ENCODE data around the gene FOXD3. TPM values are rescaled to one million over a fixed set of nuclear protein-coding genes. Genes with fewer than 3 reads are reported as not detected.

Gene FOXD3
- total and polyA plus RNA-seq, 3 experiments from 2014 or later: not detected

GRCh38 chr1:63359561-63359960 is 37.2 kb downstream of the FOXD3 start:
- Histone ChIP-seq H3K4me3 (ENCODE audit: low read length) (no peak overlapping the region), H3K27ac (ENCODE audit: low read depth, low read length) (no peak overlapping the region), H3K4me1 (ENCODE audit: insufficient read depth, low read length) (no peaks in the 10 kb centered on the region), H3K36me3 (ENCODE audit: insufficient read depth, low read length) (no peaks in the 10 kb centered on the region), H3K27me3 (ENCODE audit: insufficient read depth, low read length, poor library complexity, severe bottlenecking) (no peaks in the 10 kb centered on the region), H3K9me3 (ENCODE audit: low read length) (no peaks in the 10 kb centered on the region)
- Mint-ChIP-seq H3K36me3 (no peaks in the 10 kb centered on the region), H3K4me3 (no peak overlapping the region), H3K27me3 (peaks cover 15 to 46% of the 10 kb centered on the region in 2 donors), H3K4me1 (no peaks in the 10 kb centered on the region), H3K27ac (no peak overlapping the region), H3K9me3 (no peaks in the 10 kb centered on the region)
- CTCF ChIA-PET: no interaction called here
- POLR2A ChIA-PET: no interaction called here
- DNase-seq: no peak

GRCh38 chr1:63362073-63362472 is 39.7 kb downstream of the FOXD3 start:
- Histone ChIP-seq H3K27ac (ENCODE audit: low read depth, low read length) (no peak overlapping the region), H3K4me1 (ENCODE audit: insufficient read depth, low read length) (peaks cover 6% of the 10 kb centered on the region), H3K4me3 (ENCODE audit: low read length) (no peak overlapping the region), H3K27me3 (ENCODE audit: insufficient read depth, low read length, poor library complexity, severe bottlenecking) (no peaks in the 10 kb centered on the region), H3K9me3 (ENCODE audit: low read length) (no peaks in the 10 kb centered on the region), H3K36me3 (ENCODE audit: insufficient read depth, low read length) (no peaks in the 10 kb centered on the region)
- H3K27ac Mint-ChIP-seq: no peak overlapping the region
- H3K4me1 Mint-ChIP-seq: peaks cover 6 to 11% (median 7%) of the 10 kb centered on the region in 3 donors
- no peaks in the 10 kb centered on the region for H3K9me3 Mint-ChIP-seq
- no peak overlapping the region for H3K4me3 Mint-ChIP-seq
- no peak for DNase-seq
- POLR2A ChIA-PET: no interaction called here
- CTCF ChIA-PET: no interaction called here
- H3K27me3 Mint-ChIP-seq: peaks cover 5 to 27% of the 10 kb centered on the region in 2 donors
- H3K36me3 Mint-ChIP-seq: peaks cover 0 to 1% (median 0%) of the 10 kb centered on the region in 3 donors

GRCh38 chr1:63362578-63362977 is 40.2 kb downstream of the FOXD3 start:
- Histone ChIP-seq H3K36me3 (ENCODE audit: insufficient read depth, low read length) (no peaks in the 10 kb centered on the region), H3K4me3 (ENCODE audit: low read length) (no peak overlapping the region), H3K27me3 (ENCODE audit: insufficient read depth, low read length, poor library complexity, severe bottlenecking) (no peaks in the 10 kb centered on the region), H3K27ac (ENCODE audit: low read depth, low read length) (no peak overlapping the region), H3K4me1 (ENCODE audit: insufficient read depth, low read length) (peaks cover 7% of the 10 kb centered on the region), H3K9me3 (ENCODE audit: low read length) (no peaks in the 10 kb centered on the region)
- Mint-ChIP-seq H3K4me3 (peak overlapping the region in 1 of 7 donors; percentile 46), H3K9me3 (no peaks in the 10 kb centered on the region), H3K27me3 (peaks cover 3 to 27% of the 10 kb centered on the region in 2 donors), H3K4me1 (peaks cover 8 to 12% (median 8%) of the 10 kb centered on the region in 3 donors), H3K36me3 (peaks cover 0 to 1% (median 0%) of the 10 kb centered on the region in 3 donors), H3K27ac (no peak overlapping the region)
- no peak for DNase-seq
- CTCF ChIA-PET: no interaction called here
- POLR2A ChIA-PET: no interaction called here

GRCh38 chr1:63363014-63363413 is 40.6 kb downstream of the FOXD3 start:
- H3K4me3 ChIP-seq (ENCODE audit: low read length): no peak overlapping the region
- H3K27ac ChIP-seq (ENCODE audit: low read depth, low read length): no peak overlapping the region
- peaks cover 10% of the 10 kb centered on the region for H3K4me1 ChIP-seq (ENCODE audit: insufficient read depth, low read length)
- ChIA-PET POLR2A (no interaction called here), CTCF (no interaction called here)
- no peaks in the 10 kb centered on the region for H3K36me3 ChIP-seq (ENCODE audit: insufficient read depth, low read length)
- Mint-ChIP-seq H3K9me3 (no peaks in the 10 kb centered on the region), H3K27me3 (peaks cover 3 to 27% of the 10 kb centered on the region in 2 donors), H3K27ac (peak overlapping the region in 1 of 8 donors; percentile 33), H3K4me3 (no peak overlapping the region), H3K36me3 (peaks cover 0 to 5% (median 0%) of the 10 kb centered on the region in 3 donors), H3K4me1 (peaks cover 11 to 16% (median 12%) of the 10 kb centered on the region in 3 donors)
- H3K27me3 ChIP-seq (ENCODE audit: insufficient read depth, low read length, poor library complexity, severe bottlenecking): no peaks in the 10 kb centered on the region
- no peaks in the 10 kb centered on the region for H3K9me3 ChIP-seq (ENCODE audit: low read length)
- DNase-seq: no peak

GRCh38 chr1:63366908-63367214 is 44.5 kb downstream of the FOXD3 start:
- peaks cover 3 to 22% (median 4%) of the 10 kb centered on the region in 3 donors for H3K36me3 Mint-ChIP-seq
- no peaks in the 10 kb centered on the region for H3K9me3 Mint-ChIP-seq
- peak overlapping the region; percentile 81 to 97 (median 95) for H3K4me3 Mint-ChIP-seq
- H3K27ac Mint-ChIP-seq: peak overlapping the region; percentile 54 to 92 (median 72)
- H3K4me1 Mint-ChIP-seq: peaks cover 26 to 40% (median 33%) of the 10 kb centered on the region in 3 donors
- H3K4me3 ChIP-seq (ENCODE audit: low read length): peak overlapping the region; percentile 90
- H3K36me3 ChIP-seq (ENCODE audit: insufficient read depth, low read length): no peaks in the 10 kb centered on the region
- no peak for DNase-seq
- peaks cover 14% of the 10 kb centered on the region for H3K4me1 ChIP-seq (ENCODE audit: insufficient read depth, low read length)
- H3K27ac ChIP-seq (ENCODE audit: low read depth, low read length): peak overlapping the region; percentile 14
- ChIA-PET POLR2A (no interaction called here), CTCF (no interaction called here)
- H3K9me3 ChIP-seq (ENCODE audit: low read length): no peaks in the 10 kb centered on the region
- H3K27me3 ChIP-seq (ENCODE audit: insufficient read depth, low read length, poor library complexity, severe bottlenecking): no peaks in the 10 kb centered on the region
- H3K27me3 Mint-ChIP-seq: peaks cover 3 to 11% of the 10 kb centered on the region in 2 donors

GRCh38 chr1:63367215-63368103 is 45.1 kb downstream of the FOXD3 start, which contains the start of gene ALG6:
Gene ALG6, plus strand, starts transcription at chr1:63367627. Its CDS starts 3,351 bp downstream, at chr1:63370978.
- H3K9me3 Mint-ChIP-seq: no peaks in the 10 kb centered on the region
- H3K4me1 Mint-ChIP-seq: peaks cover 29 to 40% (median 33%) of the 10 kb centered on the region in 3 donors
- peak; percentile 78 to 89 (median 88) for DNase-seq
- ChIA-PET POLR2A (no interaction called here), CTCF (no interaction called here)
- Histone ChIP-seq H3K4me3 (ENCODE audit: low read length) (peak within 1 kb of the TSS; percentile 90), H3K36me3 (ENCODE audit: insufficient read depth, low read length) (no peaks in the 10 kb centered on the region), H3K27ac (ENCODE audit: low read depth, low read length) (peak within 1 kb of the TSS; percentile 81), H3K4me1 (ENCODE audit: insufficient read depth, low read length) (peaks cover 14% of the 10 kb centered on the region), H3K9me3 (ENCODE audit: low read length) (no peaks in the 10 kb centered on the region), H3K27me3 (ENCODE audit: insufficient read depth, low read length, poor library complexity, severe bottlenecking) (no peaks in the 10 kb centered on the region)
- H3K27me3 Mint-ChIP-seq: peaks cover 0 to 8% of the 10 kb centered on the region in 2 donors
- peak within 1 kb of the TSS; percentile 72 to 97 (median 87) for H3K27ac Mint-ChIP-seq
- peaks cover 4 to 25% (median 5%) of the 10 kb centered on the region in 3 donors for H3K36me3 Mint-ChIP-seq
- peak within 1 kb of the TSS; percentile 93 to 97 (median 95) for H3K4me3 Mint-ChIP-seq

- peaks cover 29 to 40% (median 33%) of the 10 kb centered on the region in 3 donors for H3K4me1 Mint-ChIP-seq
- H3K4me3 Mint-ChIP-seq: peak overlapping the region; percentile 93 to 97 (median 95)
- peak overlapping the region; percentile 90 for H3K4me3 ChIP-seq (ENCODE audit: low read length)
- peaks cover 0 to 1% of the 10 kb centered on the region in 2 donors for H3K27me3 Mint-ChIP-seq
- no peaks in the 10 kb centered on the region for H3K9me3 Mint-ChIP-seq
- no peaks in the 10 kb centered on the region for H3K9me3 ChIP-seq (ENCODE audit: low read length)
- H3K27me3 ChIP-seq (ENCODE audit: insufficient read depth, low read length, poor library complexity, severe bottlenecking): no peaks in the 10 kb centered on the region
- CTCF ChIA-PET: no interaction called here
- H3K4me1 ChIP-seq (ENCODE audit: insufficient read depth, low read length): peaks cover 14% of the 10 kb centered on the region
- POLR2A ChIA-PET: interaction anchor here (0.6 kb wide), 1 partner anchor 478 kb away, joined by 3 read pairs; no protein-coding TSS in a partner anchor
- peaks cover 4 to 30% (median 5%) of the 10 kb centered on the region in 3 donors for H3K36me3 Mint-ChIP-seq
- H3K36me3 ChIP-seq (ENCODE audit: insufficient read depth, low read length): no peaks in the 10 kb centered on the region
- peak overlapping the region in 7 of 8 donors; percentile 72 to 97 (median 87) for H3K27ac Mint-ChIP-seq
- H3K27ac ChIP-seq (ENCODE audit: low read depth, low read length): peak overlapping the region; percentile 81
- no peak for DNase-seq
These were observed 45.8 kb downstream of the FOXD3 start for GRCh38 chr1:63368131-63368530.
